HUES6 (cell line): Measurements from ENCODE around the gene KBTBD8.
A peak's percentile ranks its signal among the peaks of the same experiment; 100 is the strongest.

Source experiments
- H3K27ac ChIP-seq: 2 replicates; pipeline ENCODE4 v1.7.0; 2013; ENCODE audit warnings: low read depth, mild to moderate bottlenecking, low read length, inconsistent platforms
- H3K27me3 ChIP-seq: 2 replicates; pipeline ENCODE4 v1.6.1; 2013; ENCODE audit warnings: low read length; ENCODE audit not compliant: control insufficient read depth, insufficient read depth
- H3K36me3 ChIP-seq: 2 replicates; pipeline ENCODE4 v1.6.1; 2013; ENCODE audit warnings: low read length; ENCODE audit not compliant: control insufficient read depth, insufficient read depth
- H3K4me1 ChIP-seq: 2 replicates; pipeline ENCODE4 v1.6.1; 2013; ENCODE audit warnings: low read length; ENCODE audit not compliant: control insufficient read depth, insufficient read depth
- H3K4me3 ChIP-seq: 2 replicates; pipeline ENCODE4 v1.5.1; 2013; ENCODE audit warnings: low read depth, low read length
- H3K9ac ChIP-seq: one replicate; pipeline ENCODE4 v1.6.1; 2013; ENCODE audit warnings: mild to moderate bottlenecking, low read length
- H3K9me3 ChIP-seq: 2 replicates; pipeline ENCODE4 v1.6.1; 2013; ENCODE audit warnings: low read depth, low read length; ENCODE audit not compliant: control insufficient read depth, insufficient read depth

The KBTBD8 gene

DNA sequence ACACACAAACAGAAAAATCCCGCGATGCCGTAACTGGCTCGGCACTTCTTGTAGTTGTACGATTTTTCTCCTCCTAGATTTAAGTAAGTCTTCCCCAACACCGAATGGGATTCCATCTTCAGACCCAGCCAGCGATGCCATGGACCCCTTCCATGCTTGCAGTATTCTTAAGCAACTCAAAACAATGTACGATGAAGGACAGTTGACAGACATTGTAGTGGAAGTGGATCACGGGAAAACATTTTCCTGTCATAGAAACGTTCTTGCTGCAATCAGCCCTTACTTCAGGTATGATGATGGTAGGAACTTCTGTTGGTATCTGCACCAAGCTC, 763 bp downstream of the KBTBD8 start:
- peaks cover 9% of the 10 kb centered on the region for H3K36me3 ChIP-seq
- peak overlapping the region; percentile 82 for H3K4me3 ChIP-seq
- no peaks in the 10 kb centered on the region for H3K9me3 ChIP-seq
- no peaks in the 10 kb centered on the region for H3K4me1 ChIP-seq
- 0 out of 2 replicates have a peak, but pooled peaks cover 3% of the 10 kb centered on the region for H3K27me3 ChIP-seq
- H3K27ac ChIP-seq = no peak overlapping the region
- H3K9ac ChIP-seq = peak overlapping the region; percentile 61

DNA sequence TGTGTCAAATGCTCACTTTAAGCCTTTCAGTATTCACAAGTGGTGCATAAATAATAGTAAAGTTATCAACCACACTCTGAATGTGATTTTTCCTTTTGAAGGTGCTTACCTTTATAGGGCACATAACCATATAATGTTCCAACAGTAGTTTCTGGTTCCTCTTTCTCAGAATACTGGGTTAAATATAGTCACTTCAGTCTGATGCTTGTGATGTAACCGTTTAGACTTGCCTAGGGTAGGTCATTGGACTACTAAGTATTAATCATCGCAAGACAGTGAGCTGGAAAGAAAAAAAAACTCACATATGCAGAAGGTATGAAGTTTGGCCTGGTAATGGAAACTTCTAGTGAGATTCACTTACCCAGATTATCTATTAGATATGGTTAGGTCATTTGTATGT, 1.9 kb downstream of the KBTBD8 start:
- no peak overlapping the region for H3K9ac ChIP-seq
- peaks cover 14% of the 10 kb centered on the region for H3K36me3 ChIP-seq
- no peak overlapping the region for H3K4me3 ChIP-seq
- no peak overlapping the region for H3K27ac ChIP-seq
- H3K4me1 ChIP-seq = no peaks in the 10 kb centered on the region
- 0 out of 2 replicates have a peak, but pooled peaks cover 3% of the 10 kb centered on the region for H3K27me3 ChIP-seq
- no peaks in the 10 kb centered on the region for H3K9me3 ChIP-seq

DNA sequence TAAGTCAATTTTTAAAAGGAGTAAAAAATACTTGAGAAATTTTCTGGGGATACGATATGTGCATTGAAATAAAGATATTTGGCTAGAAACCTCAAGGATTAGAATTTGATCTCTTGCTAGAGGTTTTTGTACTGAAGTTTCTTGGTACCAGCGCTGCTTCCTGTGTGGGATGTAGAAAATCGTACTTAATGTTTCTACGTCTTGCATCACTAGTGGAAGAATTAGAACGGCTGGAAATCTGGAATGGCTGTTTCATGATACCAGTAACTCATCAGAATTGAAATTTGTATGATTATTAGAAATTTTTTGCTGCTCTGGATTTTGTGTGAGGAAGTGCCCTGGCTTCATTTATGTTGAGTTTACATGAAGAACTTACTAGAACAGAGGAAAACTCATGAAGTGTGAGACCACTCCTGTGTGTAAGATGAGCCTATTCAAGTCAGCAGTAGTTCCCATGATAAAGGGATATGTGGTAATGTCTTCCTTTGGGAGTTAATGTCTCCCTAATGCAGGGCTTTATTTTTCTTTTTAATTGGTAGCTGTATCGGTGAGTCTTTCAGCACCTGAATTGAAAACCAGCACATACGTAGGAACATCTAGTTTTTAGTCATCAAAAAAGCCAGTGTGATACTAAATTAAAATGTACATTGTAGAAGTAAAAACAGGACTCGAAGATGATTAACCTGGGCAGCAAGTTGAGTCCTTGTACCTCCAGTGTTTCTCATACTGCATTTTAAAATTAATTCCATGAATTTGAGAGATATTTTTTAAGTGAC, 3.2 kb downstream of the KBTBD8 start:
- Histone ChIP-seq H3K4me1 (no peaks in the 10 kb centered on the region), H3K36me3 (peaks cover 18% of the 10 kb centered on the region), H3K27me3 (0 out of 2 replicates have a peak, but pooled peaks cover 3% of the 10 kb centered on the region), H3K9me3 (no peaks in the 10 kb centered on the region), H3K27ac (no peak overlapping the region), H3K9ac (no peak overlapping the region), H3K4me3 (no peak overlapping the region)

DNA sequence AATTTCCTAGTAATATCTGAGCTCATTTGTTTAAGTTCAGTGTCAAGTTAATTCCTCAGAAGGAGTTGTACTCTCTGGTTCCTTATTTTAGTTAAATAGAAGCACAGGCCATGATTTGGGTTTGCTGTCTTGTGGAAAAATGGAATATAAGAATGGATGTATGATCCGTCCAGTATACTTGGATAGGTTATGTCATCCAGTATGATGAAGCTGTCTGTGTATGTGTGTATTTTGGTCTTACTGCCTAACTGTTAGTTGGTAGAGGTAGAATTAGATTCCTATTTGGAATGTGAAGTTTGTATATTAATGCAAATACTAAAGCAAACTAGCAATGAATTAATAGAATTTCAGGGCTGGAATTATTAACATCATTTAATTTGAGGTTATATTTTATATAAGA, 7.9 kb downstream of the KBTBD8 start:
- no peak overlapping the region for H3K27ac ChIP-seq
- H3K4me3 ChIP-seq = no peak overlapping the region
- H3K4me1 ChIP-seq = no peaks in the 10 kb centered on the region
- H3K9me3 ChIP-seq = no peaks in the 10 kb centered on the region
- no peaks in the 10 kb centered on the region for H3K27me3 ChIP-seq
- H3K9ac ChIP-seq = no peak overlapping the region
- peaks cover 40% of the 10 kb centered on the region for H3K36me3 ChIP-seq

DNA sequence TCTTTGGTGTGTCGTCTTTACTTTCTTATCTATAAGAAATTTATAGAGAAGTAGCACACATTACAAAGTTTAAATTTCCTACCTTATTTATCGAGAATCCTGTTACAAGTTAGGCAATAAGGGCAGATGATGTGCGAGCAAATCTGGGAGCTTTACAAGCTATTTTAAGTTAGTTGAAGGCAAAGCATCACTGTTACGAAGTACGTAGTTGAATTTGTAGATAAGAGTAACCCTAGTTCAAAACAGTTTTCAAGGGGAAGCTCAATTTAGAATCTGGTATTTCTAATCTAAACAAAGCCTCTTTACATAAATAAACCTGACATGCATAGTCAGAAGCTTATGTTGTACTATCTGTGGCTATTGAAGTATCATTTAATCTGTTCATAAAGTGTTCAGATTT, 8.4 kb downstream of the KBTBD8 start:
- Histone ChIP-seq H3K4me1 (0 out of 2 replicates have a peak, but pooled peaks cover 3% of the 10 kb centered on the region), H3K27me3 (no peaks in the 10 kb centered on the region), H3K9ac (no peak overlapping the region), H3K9me3 (no peaks in the 10 kb centered on the region), H3K27ac (no peak overlapping the region), H3K36me3 (peaks cover 40% of the 10 kb centered on the region), H3K4me3 (no peak overlapping the region)

DNA sequence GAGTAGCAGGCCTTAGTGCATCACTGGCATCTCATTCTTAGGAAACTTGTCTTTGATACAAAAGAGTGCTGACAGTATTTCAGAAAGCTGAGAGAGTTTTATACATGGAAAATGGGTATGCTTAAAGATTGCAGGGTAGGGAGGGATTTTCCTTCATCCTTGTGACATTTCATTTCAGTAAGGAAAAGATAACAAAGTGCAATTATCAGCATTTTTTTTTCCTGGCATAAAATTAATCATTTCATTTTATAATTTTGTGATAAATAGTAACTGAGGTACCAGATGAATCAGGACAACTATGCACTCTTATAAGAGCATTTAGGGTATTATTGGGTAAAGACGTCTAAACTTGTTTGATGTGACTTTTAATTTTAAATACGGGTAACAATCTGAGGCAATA, 10.3 kb downstream of the KBTBD8 start:
- H3K27me3 ChIP-seq = no peaks in the 10 kb centered on the region
- no peak overlapping the region for H3K27ac ChIP-seq
- no peaks in the 10 kb centered on the region for H3K9me3 ChIP-seq
- H3K4me1 ChIP-seq = 0 out of 2 replicates have a peak, but pooled peaks cover 4% of the 10 kb centered on the region
- H3K4me3 ChIP-seq = no peak overlapping the region
- H3K36me3 ChIP-seq = peaks cover 36% of the 10 kb centered on the region
- no peak overlapping the region for H3K9ac ChIP-seq

DNA sequence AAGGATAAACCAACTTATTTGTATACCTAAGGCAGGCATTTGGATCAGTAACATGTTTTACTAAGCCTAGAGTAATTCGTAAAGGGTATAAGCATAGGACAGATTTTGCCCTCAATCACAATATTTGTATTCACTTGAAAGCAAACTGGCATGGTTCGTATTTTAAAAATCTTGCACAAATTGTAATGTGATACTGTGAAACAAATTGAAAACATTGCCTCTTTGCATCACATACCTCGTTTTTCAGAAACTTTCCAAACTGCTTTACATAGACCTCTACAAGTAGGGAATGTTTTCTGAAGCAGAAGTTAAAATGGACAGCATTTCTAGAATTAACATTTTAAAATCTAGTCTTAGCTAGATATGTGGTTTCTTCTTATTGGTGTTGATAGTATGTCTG, 11.6 kb downstream of the KBTBD8 start:
- Histone ChIP-seq H3K4me1 (0 out of 2 replicates have a peak, but pooled peaks cover 4% of the 10 kb centered on the region), H3K9ac (no peak overlapping the region), H3K27ac (no peak overlapping the region), H3K9me3 (no peaks in the 10 kb centered on the region), H3K27me3 (no peaks in the 10 kb centered on the region), H3K4me3 (no peak overlapping the region), H3K36me3 (peaks cover 27% of the 10 kb centered on the region)

DNA sequence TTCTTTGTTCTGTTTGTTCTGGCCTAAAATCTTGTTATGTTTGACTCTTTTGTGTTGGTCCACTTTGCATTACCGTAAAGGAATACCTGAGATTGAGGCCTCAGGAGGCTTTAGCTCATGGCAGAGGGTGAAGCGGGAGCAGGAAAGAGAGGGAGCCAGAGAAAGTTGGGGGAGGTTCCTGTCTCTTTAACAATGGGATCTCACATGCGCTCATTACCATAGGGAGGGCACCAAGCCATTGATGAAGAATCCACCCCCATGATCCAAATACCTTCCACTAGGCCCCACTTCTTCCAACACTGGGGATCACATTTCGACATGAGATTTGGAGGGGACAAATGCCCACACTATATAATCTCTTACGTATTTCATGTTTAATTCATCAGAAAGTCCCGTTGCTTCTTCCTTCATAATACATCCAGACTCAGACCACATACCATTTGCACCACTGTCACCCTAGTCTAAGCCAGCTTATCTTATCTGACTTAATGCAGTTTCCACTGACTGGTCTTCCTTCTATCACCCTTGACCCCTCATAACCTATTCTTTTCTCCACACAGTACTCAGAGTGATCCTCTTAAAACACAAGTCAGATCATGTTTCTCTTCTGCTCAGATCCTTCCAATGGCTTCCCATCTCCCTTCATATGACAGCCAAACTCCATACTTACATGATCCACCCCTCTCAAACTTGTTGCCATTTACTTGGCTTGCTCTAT, 13.5 kb downstream of the KBTBD8 start:
- Histone ChIP-seq H3K4me1 (peaks cover 11% of the 10 kb centered on the region; the same call in 1 of the 2 replicates), H3K27ac (no peak overlapping the region), H3K4me3 (no peak overlapping the region), H3K9me3 (no peaks in the 10 kb centered on the region), H3K9ac (no peak overlapping the region), H3K27me3 (no peaks in the 10 kb centered on the region), H3K36me3 (peaks cover 22% of the 10 kb centered on the region)

DNA sequence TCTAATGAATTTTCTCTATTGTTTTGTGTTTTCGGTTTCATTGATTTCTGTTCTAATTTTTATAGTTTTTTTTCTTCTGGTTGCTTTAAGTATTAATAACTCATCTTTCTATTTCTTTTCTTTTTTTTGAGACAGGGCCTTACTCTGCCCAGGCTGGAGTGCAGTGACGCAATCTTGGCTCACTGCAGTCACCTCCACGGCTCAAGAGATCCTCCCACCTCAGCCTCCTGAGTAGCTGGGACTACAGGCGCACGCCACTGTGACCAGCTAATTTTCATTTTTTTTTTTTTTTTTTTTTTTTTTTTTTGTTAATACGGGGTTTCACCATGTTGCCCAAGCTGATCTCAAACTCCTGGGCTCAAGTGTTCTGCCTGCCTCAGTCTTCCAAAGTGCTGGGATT, 14.5 kb downstream of the KBTBD8 start:
- Histone ChIP-seq H3K4me3 (no peak overlapping the region), H3K27ac (no peak overlapping the region), H3K36me3 (peaks cover 22% of the 10 kb centered on the region), H3K9me3 (no peaks in the 10 kb centered on the region), H3K4me1 (peaks cover 16% of the 10 kb centered on the region), H3K9ac (no peak overlapping the region), H3K27me3 (no peaks in the 10 kb centered on the region)

DNA sequence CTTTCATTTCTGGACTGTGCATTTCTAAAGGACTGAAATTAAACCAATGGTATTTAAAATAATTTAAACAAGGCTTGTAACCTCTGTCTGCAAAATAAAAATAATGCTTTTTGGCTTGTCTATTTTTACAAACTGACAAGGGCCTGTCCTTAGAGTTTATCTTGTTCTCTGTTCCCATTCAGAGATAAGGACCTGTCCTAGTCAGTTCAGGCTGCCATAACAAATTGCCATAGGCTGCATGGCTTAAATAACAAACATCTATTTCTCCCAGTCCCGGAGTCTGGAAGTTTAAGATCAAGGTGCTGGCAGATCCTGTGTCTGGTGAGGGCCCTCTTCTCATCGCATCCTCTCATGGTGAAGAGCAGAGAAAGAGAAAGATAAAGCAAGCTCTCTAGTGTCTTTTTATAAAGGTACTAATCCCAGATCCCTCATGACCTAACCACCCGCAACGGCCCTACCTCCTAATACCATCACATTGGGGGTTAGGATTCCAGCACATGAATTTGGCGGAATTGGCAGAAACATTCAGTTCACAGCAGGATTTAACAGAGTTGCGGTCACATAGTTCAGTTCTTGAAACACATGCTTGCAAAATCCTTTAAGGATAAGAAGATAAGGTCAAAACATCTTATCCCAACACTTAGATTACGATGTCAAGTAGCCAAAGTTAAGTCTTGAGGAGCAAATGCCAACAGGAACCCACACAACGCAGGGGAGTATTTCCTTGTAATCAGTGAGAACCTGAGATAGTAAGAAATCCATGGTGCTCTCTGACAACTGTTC, 17.8 kb downstream of the KBTBD8 start:
- H3K9ac ChIP-seq = no peak overlapping the region

More for the DNA sequence above, 17.8 kb downstream of the KBTBD8 start:
- Histone ChIP-seq H3K9me3 (no peaks in the 10 kb centered on the region), H3K4me3 (no peak overlapping the region), H3K27me3 (no peaks in the 10 kb centered on the region), H3K36me3 (no peaks in the 10 kb centered on the region), H3K4me1 (peaks cover 20% of the 10 kb centered on the region), H3K27ac (no peak overlapping the region)
